ENCODE data around the gene MYH3. TPM values are rescaled to one million over a fixed set of nuclear protein-coding genes. Genes with fewer than 3 reads are reported as not detected.

MYH3 gene
- total RNA-seq, 1 experiment from 2014 or later = 1.6 TPM

GRCh38 chr17:10698096-10698818 lies 41.1 kb upstream of the MYH3 start:
- POLR2A ChIA-PET = no interaction called here
- ATAC-seq = no peak

GRCh38 chr17:10697092-10698081 lies 40.3 kb upstream of the MYH3 start, which contains the start of the genes ADPRM and SCO1:
TSS of gene ADPRM (plus strand) at chr17:10697594. CDS start at chr17:10704927, 7,333 bp downstream.
TSS of gene SCO1 (minus strand) at chr17:10697533. CDS start at chr17:10697507, 26 bp downstream.
- peak; percentile 94 for DNase-seq (ENCODE audit: low spot score)
- ATAC-seq = peak; percentile 99
- ChIA-PET CTCF (interaction anchor here (0.6 to 1.5 kb wide), 4 partner anchors 13 to 1011 kb away, joined by 3 to 5 read pairs (median 4); no protein-coding TSS in a partner anchor), POLR2A (no interaction called here)
- H3K4me1 Mint-ChIP-seq = peaks cover 10% of the 10 kb centered on the region
- H3K4me3 Mint-ChIP-seq = peak within 1 kb of the TSS; percentile 94
- no peaks in the 10 kb centered on the region for H3K27me3 Mint-ChIP-seq (ENCODE audit: low read depth)
- peak within 1 kb of the TSS; percentile 93 for H3K27ac Mint-ChIP-seq
- no peaks in the 10 kb centered on the region for H3K9me3 Mint-ChIP-seq
- H3K36me3 Mint-ChIP-seq = peaks cover 27% of the 10 kb centered on the region
- TF ChIP-seq JAZF1 (CRISPR knock-in tag; IDR thresholded peaks at IDR 0.05) = no peak
- no peak for TF ChIP-seq GRHL2 (CRISPR knock-in tag; IDR thresholded peaks at IDR 0.05; ENCODE audit: insufficient replicate concordance, severe bottlenecking)
- no peak for TF ChIP-seq ZNF671 (CRISPR knock-in tag; IDR thresholded peaks at IDR 0.05)
- 0 out of 2 replicates have a peak, but pooled peaks have one; percentile 19 for TF ChIP-seq TEAD1 (CRISPR knock-in tag; IDR thresholded peaks at IDR 0.05)
- no peak for TF ChIP-seq ZNF317 (CRISPR knock-in tag; IDR thresholded peaks at IDR 0.05; ENCODE audit: borderline replicate concordance, low read depth)
- no peak; the same call in 1 of the 2 replicates for TF ChIP-seq AFF4 (CRISPR knock-in tag; IDR thresholded peaks at IDR 0.05; ENCODE audit: borderline replicate concordance)
- TF ChIP-seq ZNF138 (CRISPR knock-in tag; conservative IDR thresholded peaks at IDR 0.05) = no peak
- no peak for TF ChIP-seq ELF4 (CRISPR knock-in tag; IDR thresholded peaks at IDR 0.05; ENCODE audit: low read depth)
- no peak for TF ChIP-seq ZNF423 (CRISPR knock-in tag; IDR thresholded peaks at IDR 0.05)
- TF ChIP-seq SOX15 (CRISPR knock-in tag; IDR thresholded peaks at IDR 0.05) = no peak
- TF ChIP-seq FOXJ3 (CRISPR knock-in tag; IDR thresholded peaks at IDR 0.05; ENCODE audit: borderline replicate concordance) = no peak
- TF ChIP-seq ZBTB43 (CRISPR knock-in tag; IDR thresholded peaks at IDR 0.05) = no peak
- no peak for TF ChIP-seq PRRX2 (CRISPR knock-in tag; IDR thresholded peaks at IDR 0.05)

More at GRCh38 chr17:10698096-10698818, 41.1 kb upstream of the MYH3 start:
- Mint-ChIP-seq H3K27ac (peak overlapping the region; percentile 93), H3K27me3 (ENCODE audit: low read depth) (no peaks in the 10 kb centered on the region), H3K4me1 (peaks cover 10% of the 10 kb centered on the region), H3K4me3 (peak overlapping the region; percentile 94), H3K9me3 (no peaks in the 10 kb centered on the region), H3K36me3 (peaks cover 18% of the 10 kb centered on the region)
- no peak for DNase-seq (ENCODE audit: low spot score)
- TF ChIP-seq NFATC4 (CRISPR knock-in tag; IDR thresholded peaks at IDR 0.05) = no peak
- no peak for TF ChIP-seq IRF2 (CRISPR knock-in tag; IDR thresholded peaks at IDR 0.05; ENCODE audit: borderline replicate concordance, low read depth)
- TF ChIP-seq ZMAT4 (CRISPR knock-in tag; IDR thresholded peaks at IDR 0.05) = no peak
- TF ChIP-seq TEAD1 (CRISPR knock-in tag; IDR thresholded peaks at IDR 0.05) = no peak
- no peak for TF ChIP-seq MLX (CRISPR knock-in tag; IDR thresholded peaks at IDR 0.05)
- no peak for TF ChIP-seq ZNF219 (CRISPR knock-in tag; IDR thresholded peaks at IDR 0.05; ENCODE audit: borderline replicate concordance)
- no peak for TF ChIP-seq CREM (CRISPR knock-in tag; IDR thresholded peaks at IDR 0.05)
- no peak for TF ChIP-seq NR3C1 (CRISPR knock-in tag; conservative IDR thresholded peaks at IDR 0.05; ENCODE audit: low read depth)
- TF ChIP-seq ZNF396 (CRISPR knock-in tag; IDR thresholded peaks at IDR 0.05; ENCODE audit: borderline replicate concordance) = no peak
- no peak for TF ChIP-seq TCF7 (CRISPR knock-in tag; IDR thresholded peaks at IDR 0.05; ENCODE audit: low read depth)
- TF ChIP-seq ZBTB43 (CRISPR knock-in tag; IDR thresholded peaks at IDR 0.05) = no peak
- no peak for TF ChIP-seq PREB (CRISPR knock-in tag; IDR thresholded peaks at IDR 0.05; ENCODE audit: borderline replicate concordance)
- CTCF ChIA-PET = interaction anchor here (1.0 kb wide), 1 partner anchor 80 kb away, joined by 3 read pairs; no protein-coding TSS in a partner anchor

Measured in WTC11 (cell line).